ENCODE data around the gene DCTPP1. TPM values are rescaled to one million over a fixed set of nuclear protein-coding genes. Genes with fewer than 3 reads are reported as not detected.

Gene DCTPP1
- total RNA-seq, 6 experiments from 2014 or later: 24.9 to 37.9 (median 28.5) TPM

GRCh38 chr16:30444231-30445148 lies 14.7 kb upstream of the DCTPP1 start:
- H3K4me3 Mint-ChIP-seq: peak overlapping the region; percentile 89
- peaks cover 23% of the 10 kb centered on the region for H3K4me1 Mint-ChIP-seq (ENCODE audit: low read depth)

GRCh38 chr16:30443631-30444030 lies 13.8 kb upstream of the DCTPP1 start:
- TF ChIP-seq CTCF (IDR thresholded peaks at IDR 0.05): no peak
- Mint-ChIP-seq H3K27me3 (ENCODE audit: insufficient read depth) (peaks cover 2% of the 10 kb centered on the region), H3K4me1 (ENCODE audit: low read depth) (peaks cover 23% of the 10 kb centered on the region), H3K27ac (no peak overlapping the region), H3K9me3 (peaks cover 4% of the 10 kb centered on the region), H3K36me3 (ENCODE audit: low read depth) (peaks cover 27% of the 10 kb centered on the region), H3K4me3 (peak overlapping the region; percentile 54)
- DNase-seq: no peak

More at GRCh38 chr16:30444231-30445148, 14.7 kb upstream of the DCTPP1 start:
- Mint-ChIP-seq H3K27ac (peak overlapping the region; percentile 81), H3K36me3 (ENCODE audit: low read depth) (peaks cover 27% of the 10 kb centered on the region), H3K9me3 (peaks cover 4% of the 10 kb centered on the region), H3K27me3 (ENCODE audit: insufficient read depth) (no peaks in the 10 kb centered on the region; the same call in none of the 2 replicates)
- no peak for DNase-seq
- no peak for TF ChIP-seq CTCF (IDR thresholded peaks at IDR 0.05)

GRCh38 chr16:30439720-30440348 lies 10.0 kb upstream of the DCTPP1 start:
- peaks cover 7% of the 10 kb centered on the region for H3K27me3 Mint-ChIP-seq (ENCODE audit: insufficient read depth)
- H3K9me3 Mint-ChIP-seq: no peaks in the 10 kb centered on the region
- no peak overlapping the region for H3K4me3 Mint-ChIP-seq
- no peak for DNase-seq
- H3K4me1 Mint-ChIP-seq (ENCODE audit: low read depth): peaks cover 12% of the 10 kb centered on the region
- no peak overlapping the region for H3K27ac Mint-ChIP-seq
- H3K36me3 Mint-ChIP-seq (ENCODE audit: low read depth): peaks cover 16% of the 10 kb centered on the region
- TF ChIP-seq CTCF (IDR thresholded peaks at IDR 0.05): no peak

- peaks cover 10% of the 10 kb centered on the region for H3K36me3 Mint-ChIP-seq (ENCODE audit: low read depth)
- peaks cover 7% of the 10 kb centered on the region; the same call in 1 of the 2 replicates for H3K4me1 Mint-ChIP-seq (ENCODE audit: low read depth)
- DNase-seq: no peak
- no peaks in the 10 kb centered on the region for H3K9me3 Mint-ChIP-seq
- no peak for TF ChIP-seq CTCF (IDR thresholded peaks at IDR 0.05)
- H3K27ac Mint-ChIP-seq: no peak overlapping the region
- no peak overlapping the region for H3K4me3 Mint-ChIP-seq
- peaks cover 7% of the 10 kb centered on the region for H3K27me3 Mint-ChIP-seq (ENCODE audit: insufficient read depth)
Measured at GRCh38 chr16:30438835-30439234, 9.0 kb upstream of the DCTPP1 start.

GRCh38 chr16:30437511-30438046 lies 7.7 kb upstream of the DCTPP1 start:
- Mint-ChIP-seq H3K4me3 (no peak overlapping the region), H3K9me3 (no peaks in the 10 kb centered on the region), H3K4me1 (ENCODE audit: low read depth) (no peaks in the 10 kb centered on the region), H3K27me3 (ENCODE audit: insufficient read depth) (peaks cover 9% of the 10 kb centered on the region), H3K27ac (no peak overlapping the region), H3K36me3 (ENCODE audit: low read depth) (no peaks in the 10 kb centered on the region)
- DNase-seq: no peak
- TF ChIP-seq CTCF (IDR thresholded peaks at IDR 0.05): no peak
